SK-N-MC (cell line): ENCODE results near the gene CENPA.

Experiments used
- EZH2 ChIP-seq: fragments of 200-600 bp; sonication (generic); IDR thresholded peaks from one replicate; pipeline ENCODE4 v1.6.1; 2017; ENCODE audit warnings: antibody characterized with exemption
- POLR2AphosphoS5 ChIP-seq: IDR thresholded peaks from 2 replicates; pipeline ENCODE4 v1.6.1; 2012; ENCODE audit warnings: mild to moderate bottlenecking, low read depth, low read length, borderline replicate concordance

DNA sequence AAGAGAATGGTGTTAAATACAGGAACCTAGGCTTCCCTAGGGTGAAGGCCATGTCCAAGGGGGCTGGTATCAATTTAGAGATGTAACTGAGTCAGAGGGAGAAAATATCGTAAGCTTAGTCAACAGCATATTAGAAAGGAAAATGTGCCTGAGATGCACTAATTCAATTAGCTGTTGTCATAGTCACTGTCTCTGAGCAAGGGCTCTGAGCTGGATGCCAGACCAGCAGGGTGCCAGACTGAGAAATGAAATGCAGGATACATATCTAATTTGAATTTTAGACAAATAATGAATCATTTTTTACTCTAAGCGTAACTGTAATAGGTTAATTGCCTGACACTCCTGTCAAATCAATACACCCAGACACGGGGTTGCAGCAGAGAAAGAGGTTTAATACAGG lies 33.2 kb upstream of the CENPA start:
- no peak for TF ChIP-seq EZH2
- no peak for TF ChIP-seq POLR2AphosphoS5
